LNCAP (cell line): ENCODE measurements around the gene KRTAP9-7.
"Not testable (repeated sequence)": the region's sequence is repeated elsewhere in the genome, so short reads cannot be mapped to it uniquely, and the experiment has no call there.

Experiments used
- CTCF ChIP-seq: fragments of 450-650 bp; IDR thresholded peaks from 2 replicates; pipeline ENCODE4 v1.5.1; 2017; ENCODE audit warnings: mild to moderate bottlenecking

KRTAP9-7 gene

GRCh38 chr17:41275648-41276190, at the start of gene KRTAP9-7:
KRTAP9-7 (plus strand) TSS chr17:41275698; CDS start chr17:41275698, 0 bp downstream.
- not testable (repeated sequence) for TF ChIP-seq CTCF

GRCh38 chr17:41226051-41226450, 49.4 kb upstream of the KRTAP9-7 start:
- no peak for TF ChIP-seq CTCF

GRCh38 chr17:41226598-41227095, 48.9 kb upstream of the KRTAP9-7 start, which contains the start of gene KRTAP9-2:
KRTAP9-2 (plus strand) TSS chr17:41226648; CDS start chr17:41226655, 7 bp downstream.
- not testable (repeated sequence) for TF ChIP-seq CTCF

- TF ChIP-seq CTCF, result no peak
Observed at GRCh38 chr17:41230094-41230493, 45.4 kb upstream of the KRTAP9-7 start.

GRCh38 chr17:41231731-41232130, 43.8 kb upstream of the KRTAP9-7 start:
- no peak for TF ChIP-seq CTCF

GRCh38 chr17:41232399-41233105, 42.9 kb upstream of the KRTAP9-7 start, which contains the start of gene KRTAP9-3:
KRTAP9-3 (plus strand) TSS chr17:41232449; CDS start chr17:41232502, 53 bp downstream.
- TF ChIP-seq CTCF, result not testable (repeated sequence)

- TF ChIP-seq CTCF, result not testable (repeated sequence)
Observed at GRCh38 chr17:41237949-41238437, 37.5 kb upstream of the KRTAP9-7 start, which contains the start of gene KRTAP9-8. KRTAP9-8 (plus strand) TSS chr17:41237999; CDS start chr17:41238052, 53 bp downstream.
